Pancreas (tissue), 10 donors: Measurements from ENCODE around the gene KCNN4. TPM values are rescaled to one million over a fixed set of nuclear protein-coding genes. Genes with fewer than 3 reads are reported as not detected.

Experiments
- ATAC-seq, 4 donors: fragments of 200-7000 bp; cut with Tn5 transposase; one replicate each; pipeline versions ENCODE4 v1.8.0 to v1.9.1; 2020; ENCODE audit warnings: mild to moderate bottlenecking in 4 of 4, moderate library complexity in 4 of 4
- DNase-seq, 6 donors: peaks; one replicate each; pipeline ENCODE4 v3.0.0-alpha.2; 2020
- FAIRE-seq: peaks from 2 replicates; lab custom pipeline; 2012; peaks lifted over from hg19 to GRCh38; lab: Jason Lieb, UNC
- H3K27ac ChIP-seq, 4 donors: fragments of 200-600 bp; sonication (generic); 1 replicate in 3 of 4; 2 replicates in 1 of 4; pipeline versions ENCODE4 v1.5.0 to v1.8.0; 2020
- H3K27me3 ChIP-seq, 4 donors: fragments of 200-600 bp; one replicate each; pipeline ENCODE4 v1.8.0; 2021
- H3K36me3 ChIP-seq, 3 donors: fragments of 200-600 bp; sonication (generic) in 1 of 3; one replicate each; pipeline versions ENCODE4 v1.5.0 to v1.8.0; 2020 to 2021
- H3K4me1 ChIP-seq, 3 donors: fragments of 200-600 bp; one replicate each; pipeline ENCODE4 v1.8.0; 2021
- H3K4me3 ChIP-seq, 4 donors: fragments of 200-600 bp; sonication (generic) in 2 of 4; one replicate each; pipeline versions ENCODE4 v1.5.0 to v1.8.0; 2020 to 2021
- H3K9me3 ChIP-seq, 4 donors: fragments of 200-600 bp; one replicate each; pipeline ENCODE4 v1.8.0; 2021
- CTCF ChIP-seq, 4 donors: fragments of 200-600 bp; sonication (generic) in 3 of 4; IDR thresholded peaks; one replicate each; pipeline versions ENCODE4 v1.5.0 to v1.8.0; 2021; ENCODE audit warnings: antibody characterized with exemption in 4 of 4
- WGBS, 2 donors: extraction: QIAGEN DNeasy Blood & Tissue Kit; methylation state at CpG; one replicate each; pipeline ENCODE4 v1.1.7; 2013; 5-methylcytosine and 5-hydroxymethylcytosine counted together
- intact Hi-C, 3 donors: fragments of 100-400 bp; cut with DNase I; formaldehyde crosslinking; loops; one replicate each; pipeline versions ENCODE4 v1.11.1 to v1.14.2; 2022
- polyA plus RNA-seq, 2 donors: library from polyadenylated mRNA; stranded (reverse); fragments of 200-250 nt; gene quantifications; one replicate each; pipeline ENCODE4 v1.2.3, GENCODE V29; 2013
- total RNA-seq, 6 donors: library from RNA; stranded (reverse); fragmentation: NEBNext Ultra II Directional in 4 of 6; extraction: Animal tissue kit (Norgen Biotek cat#: 25700) in 4 of 6; gene quantifications; one replicate each; pipeline versions ENCODE4 v1.2.1 to v1.2.4, GENCODE V29; 2021 to 2023
- donor health status: healthy with polysubstance abuse.
- donor health status: DM: no; HTN: no; CAD: no; lungs with moderate emphysema.
- donor health status: DM: no; HTN: no; CAD: no.
- donor health status: control.
- donor health status: control.
- donor health status: Bipolar disorder and iron deficiency.
- donor health status: DM: yes; HTN: yes; CAD: no.
- donor health status: DM: no; HTN: no; CAD: no.
- donor health status: DM: no; HTN: no; CAD: no.
- donor health status: DM: yes; HTN: yes; CAD: no.

Gene KCNN4
- total and polyA plus RNA-seq, 8 donors, result 0.43 to 2.6 (median 1.2) TPM

GRCh38 chr19:43718627-43719377 is 62.0 kb downstream of the KCNN4 start:
- no peaks in the 10 kb centered on the region for H3K4me1 ChIP-seq
- FAIRE-seq (no peak), DNase-seq (no peak), ATAC-seq (no peak)
- WGBS, 2 donors, result 77 to 89% methylated on average over 60 of the region's 60 CpGs
- H3K9me3 ChIP-seq, result no peaks in the 10 kb centered on the region
- H3K4me3 ChIP-seq, result no peak overlapping the region
- no peaks in the 10 kb centered on the region for H3K27me3 ChIP-seq
- no peak overlapping the region for H3K27ac ChIP-seq
- intact Hi-C loops, result no loop called here
- H3K36me3 ChIP-seq, result no peaks in the 10 kb centered on the region
- TF ChIP-seq CTCF (IDR thresholded peaks at IDR 0.05), result no peak

Other genes with a start within 250 kb of the KCNN4 start
- gene ZNF575, start 247.8 kb downstream of the KCNN4 start, total RNA-seq, result 1 to 10 TPM in 5 of 6 donors, under 1 TPM in 1; 0.79 to 1.3 (median 1.2) TPM
- gene ZNF575, start 247.8 kb downstream of the KCNN4 start, polyA plus RNA-seq, result 1 to 10 TPM; 1.1 to 1.2 TPM
- gene XRCC1, start 205.4 kb downstream of the KCNN4 start, total RNA-seq, result 10 to 100 TPM in 5 of 6 donors, 1 to 10 TPM in 1; 9.3 to 13.5 (median 12.0) TPM
- gene XRCC1, start 205.4 kb downstream of the KCNN4 start, polyA plus RNA-seq, result 10 to 100 TPM; 15.0 to 19.3 TPM
- gene PINLYP, start 205.2 kb downstream of the KCNN4 start, total RNA-seq, result 1 to 10 TPM in 2 of 6 donors, under 1 TPM in 4; 0.51 to 1.5 (median 0.60) TPM
- 1 to 10 TPM; 5.2 to 7.2 TPM for gene PINLYP, start 205.2 kb downstream of the KCNN4 start, polyA plus RNA-seq
- 10 to 100 TPM in 3 of 6 donors, 1 to 10 TPM in 3; 8.2 to 14.7 (median 11.0) TPM for gene IRGQ, start 184.8 kb downstream of the KCNN4 start, total RNA-seq
- 1 to 10 TPM; 4.3 to 6.1 TPM for gene IRGQ, start 184.8 kb downstream of the KCNN4 start, polyA plus RNA-seq
- gene ZNF576, start 184.4 kb downstream of the KCNN4 start, total RNA-seq, result 1 to 10 TPM; 5.2 to 8.6 (median 6.2) TPM
- 1 to 10 TPM; 7.5 to 8.4 TPM for gene ZNF576, start 184.4 kb downstream of the KCNN4 start, polyA plus RNA-seq
- under 1 TPM in 4 of 6 donors, not detected in 2; 0.06 to 0.28 (median 0.22) TPM for gene SRRM5, start 168.9 kb downstream of the KCNN4 start, total RNA-seq
- gene SRRM5, start 168.9 kb downstream of the KCNN4 start, polyA plus RNA-seq, result 1 to 10 TPM in 1 of 2 donors, under 1 TPM in 1; 0.87 to 1.3 TPM
- gene ZNF428, start 161.3 kb downstream of the KCNN4 start, total RNA-seq, result 10 to 100 TPM; 12.0 to 23.7 (median 17.4) TPM
- 10 to 100 TPM; 35.9 to 55.0 TPM for gene ZNF428, start 161.3 kb downstream of the KCNN4 start, polyA plus RNA-seq
- gene CADM4, start 141.1 kb downstream of the KCNN4 start, total RNA-seq, result 10 to 100 TPM in 2 of 6 donors, 1 to 10 TPM in 4; 5.9 to 11.3 (median 7.5) TPM
- 10 to 100 TPM in 1 of 2 donors, 1 to 10 TPM in 1; 9.8 to 10.5 TPM for gene CADM4, start 141.1 kb downstream of the KCNN4 start, polyA plus RNA-seq
- gene PLAUR, start 110.8 kb downstream of the KCNN4 start, total RNA-seq, result 10 to 100 TPM in 2 of 6 donors, 1 to 10 TPM in 4; 1.6 to 24.5 (median 3.1) TPM
- gene PLAUR, start 110.8 kb downstream of the KCNN4 start, polyA plus RNA-seq, result 1 to 10 TPM; 4.4 to 5.1 TPM
- gene IRGC, start 64.9 kb downstream of the KCNN4 start, total RNA-seq, result not detected
- gene IRGC, start 64.9 kb downstream of the KCNN4 start, polyA plus RNA-seq, result not detected
- gene SMG9, start 26.0 kb downstream of the KCNN4 start, total RNA-seq, result 10 to 100 TPM in 3 of 6 donors, 1 to 10 TPM in 3; 6.6 to 20.1 (median 10.5) TPM
- 10 to 100 TPM; 22.3 to 23.0 TPM for gene SMG9, start 26.0 kb downstream of the KCNN4 start, polyA plus RNA-seq
- gene LYPD5, start 21.5 kb upstream of the KCNN4 start, total RNA-seq, result 1 to 10 TPM in 1 of 6 donors, under 1 TPM in 5; 0.09 to 1.2 (median 0.24) TPM
- under 1 TPM; 0.42 to 0.49 TPM for gene LYPD5, start 21.5 kb upstream of the KCNN4 start, polyA plus RNA-seq
- 1 to 10 TPM; 3.0 to 7.7 (median 3.9) TPM for gene ZNF283, start 46.3 kb upstream of the KCNN4 start, total RNA-seq
- 1 to 10 TPM; 1.9 to 2.0 TPM for gene ZNF283, start 46.3 kb upstream of the KCNN4 start, polyA plus RNA-seq
- 1 to 10 TPM in 2 of 6 donors, under 1 TPM in 4; 0.51 to 2.5 (median 0.73) TPM for gene ZNF404, start 103.0 kb upstream of the KCNN4 start, total RNA-seq
- 1 to 10 TPM; 4.3 to 5.0 TPM for gene ZNF404, start 103.0 kb upstream of the KCNN4 start, polyA plus RNA-seq
- 1 to 10 TPM; 2.7 to 8.7 (median 4.4) TPM for gene ZNF45, start 154.3 kb upstream of the KCNN4 start, total RNA-seq
- gene ZNF45, start 154.3 kb upstream of the KCNN4 start, polyA plus RNA-seq, result 1 to 10 TPM; 2.3 to 5.1 TPM
- gene ZNF221, start 170.3 kb upstream of the KCNN4 start, total RNA-seq, result 1 to 10 TPM in 5 of 6 donors, under 1 TPM in 1; 0.98 to 3.9 (median 1.5) TPM
- gene ZNF221, start 170.3 kb upstream of the KCNN4 start, polyA plus RNA-seq, result 1 to 10 TPM in 1 of 2 donors, under 1 TPM in 1; 0.65 to 1.3 TPM
- 1 to 10 TPM; 1.2 to 5.2 (median 2.9) TPM for gene ZNF155, start 203.2 kb upstream of the KCNN4 start, total RNA-seq
- gene ZNF155, start 203.2 kb upstream of the KCNN4 start, polyA plus RNA-seq, result 1 to 10 TPM; 2.9 to 7.3 TPM
- 1 to 10 TPM in 5 of 6 donors, under 1 TPM in 1; 0.79 to 2.9 (median 2.0) TPM for gene ZNF230, start 222.0 kb upstream of the KCNN4 start, total RNA-seq
- gene ZNF230, start 222.0 kb upstream of the KCNN4 start, polyA plus RNA-seq, result 1 to 10 TPM in 1 of 2 donors, under 1 TPM in 1; 0.84 to 1.9 TPM
- 1 to 10 TPM; 1.2 to 1.7 (median 1.5) TPM for gene ZNF222, start 244.4 kb upstream of the KCNN4 start, total RNA-seq
- gene ZNF222, start 244.4 kb upstream of the KCNN4 start, polyA plus RNA-seq, result 1 to 10 TPM; 1.3 to 3.6 TPM